Uterus (tissue), 4 donors: ENCODE results near the gene MAEA. TPM values are rescaled to one million over a fixed set of nuclear protein-coding genes. Genes with fewer than 3 reads are reported as not detected.

Experiments used
- DNase-seq, 2 donors: peaks; one replicate each; pipeline ENCODE4 v3.0.0-alpha.2; 2019 to 2020
- H3K27ac ChIP-seq, 2 donors: fragments of 200-600 bp; sonication (generic); 1 replicate in 1 of 2; 2 replicates in 1 of 2; pipeline ENCODE4 v1.5.1; 2016 to 2018
- H3K27me3 ChIP-seq, 2 donors: fragments of 200-600 bp; sonication (generic); one replicate each; pipeline ENCODE4 v1.5.1; 2018 to 2019; ENCODE audit warnings: control low read depth in 1 of 2
- H3K36me3 ChIP-seq, 2 donors: fragments of 200-600 bp; sonication (generic); one replicate each; pipeline ENCODE4 v1.5.1; 2019; ENCODE audit warnings: control low read depth in 1 of 2
- H3K4me1 ChIP-seq, 2 donors: fragments of 200-600 bp; sonication (generic); one replicate each; pipeline ENCODE4 v1.5.1; 2018 to 2019; ENCODE audit warnings: control low read depth in 1 of 2
- H3K4me3 ChIP-seq, 2 donors: fragments of 200-600 bp; sonication (generic); 1 replicate in 1 of 2; 2 replicates in 1 of 2; pipeline ENCODE4 v1.5.1; 2018 to 2019; ENCODE audit warnings: mild to moderate bottlenecking in 1 of 2
- H3K9me3 ChIP-seq, 2 donors: fragments of 200-600 bp; sonication (generic); one replicate each; pipeline ENCODE4 v1.5.1; 2019; ENCODE audit warnings: control low read depth in 1 of 2
- POLR2A ChIP-seq, 2 donors: fragments of 450-650 bp; IDR thresholded peaks; one replicate each; pipeline ENCODE4 v1.6.1; 2016; ENCODE audit warnings: antibody characterized with exemption in 2 of 2, mild to moderate bottlenecking in 1 of 2, moderate library complexity in 1 of 2
- intact Hi-C: fragments of 100-400 bp; cut with DNase I; formaldehyde crosslinking; loops from one replicate; pipeline ENCODE4 v1.15.1; 2023; ENCODE audit warnings: low total_unique reads
- total RNA-seq, 4 donors: library from RNA; depleted of rRNA in 3 of 4; stranded (reverse); fragments of >200 nt in 3 of 4; gene quantifications; one replicate each; pipeline versions ENCODE4 v1.1.0 to v1.2.4, GENCODE V29; 2014 to 2023
- TF ChIP-seq, protein P1 (sequence below), 4 experiments: fragments of 200-600 bp in 2 of 4; fragments of 450-650 bp in 2 of 4; sonication (generic) in 2 of 4; IDR thresholded peaks; one replicate each; pipeline ENCODE4 v1.5.1; 2016 to 2019; ENCODE audit warnings: antibody characterized with exemption in 4 of 4, mild to moderate bottlenecking in 2 of 4, moderate library complexity in 1 of 4
- donor health status: DM: yes; HTN: yes; CAD: no.

MAEA gene
- total RNA-seq = 10 to 100 TPM; 32.3 to 70.7 (median 67.8) TPM

DNA sequence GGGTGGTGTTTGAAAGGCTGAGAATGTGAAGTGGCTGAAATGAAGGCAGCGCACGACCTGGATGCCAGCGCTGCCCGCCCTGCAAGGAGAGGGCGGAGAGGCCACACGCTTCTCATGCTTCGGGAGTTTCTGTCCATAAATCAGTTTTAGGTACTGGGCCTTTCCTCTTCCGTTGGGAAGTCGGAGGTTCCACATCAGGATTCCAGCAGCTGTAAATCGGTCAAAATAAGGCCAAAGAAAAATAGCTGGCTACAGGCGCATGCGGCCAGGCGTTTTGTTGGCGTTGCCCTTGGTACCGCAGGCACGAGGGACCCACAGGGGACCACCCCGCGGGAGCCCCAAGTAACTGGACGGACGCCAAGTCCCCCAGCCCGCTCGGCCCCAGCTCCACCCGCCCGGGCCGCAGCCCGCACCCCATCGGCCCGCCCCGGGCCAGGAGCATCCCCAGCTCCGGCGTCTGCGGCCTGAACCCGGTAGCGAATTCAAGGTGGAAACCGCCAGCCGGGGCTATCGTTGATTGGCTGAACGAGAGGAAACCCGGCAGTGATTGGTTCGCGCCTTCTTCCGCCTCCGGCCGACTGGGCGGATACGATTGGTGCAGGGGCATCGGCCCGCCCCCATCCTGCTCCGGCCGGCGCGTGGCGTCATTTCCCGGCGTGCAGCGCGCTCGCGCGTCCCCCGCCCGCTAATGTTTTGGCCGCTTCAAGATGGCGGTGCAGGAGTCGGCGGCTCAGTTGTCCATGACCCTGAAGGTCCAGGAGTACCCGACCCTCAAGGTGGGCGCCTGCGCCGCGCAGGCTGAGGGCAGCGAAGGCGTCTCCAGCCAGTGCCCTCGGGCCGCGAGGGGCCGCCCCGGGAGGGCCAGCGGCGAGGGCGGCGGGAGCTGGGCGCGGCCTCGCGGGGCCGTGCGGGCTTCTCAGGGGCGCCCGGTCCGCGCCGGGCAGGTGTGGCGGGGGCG lies at the start of gene MAEA:
TSS of gene MAEA (plus strand) at position 685 of the 958 bp plus-strand sequence. CDS start at position 708, 23 bp downstream.
- Histone ChIP-seq H3K4me3 (peak within 1 kb of the TSS; percentile 83 to 98), H3K4me1 (no peaks in the 10 kb centered on the region), H3K36me3 (no peaks in the 10 kb centered on the region), H3K27me3 (no peaks in the 10 kb centered on the region), H3K9me3 (no peaks in the 10 kb centered on the region), H3K27ac (peak within 1 kb of the TSS; percentile 77 to 85)
- DNase-seq = peak; percentile 95 to 97
- TF ChIP-seq, protein P1, sequence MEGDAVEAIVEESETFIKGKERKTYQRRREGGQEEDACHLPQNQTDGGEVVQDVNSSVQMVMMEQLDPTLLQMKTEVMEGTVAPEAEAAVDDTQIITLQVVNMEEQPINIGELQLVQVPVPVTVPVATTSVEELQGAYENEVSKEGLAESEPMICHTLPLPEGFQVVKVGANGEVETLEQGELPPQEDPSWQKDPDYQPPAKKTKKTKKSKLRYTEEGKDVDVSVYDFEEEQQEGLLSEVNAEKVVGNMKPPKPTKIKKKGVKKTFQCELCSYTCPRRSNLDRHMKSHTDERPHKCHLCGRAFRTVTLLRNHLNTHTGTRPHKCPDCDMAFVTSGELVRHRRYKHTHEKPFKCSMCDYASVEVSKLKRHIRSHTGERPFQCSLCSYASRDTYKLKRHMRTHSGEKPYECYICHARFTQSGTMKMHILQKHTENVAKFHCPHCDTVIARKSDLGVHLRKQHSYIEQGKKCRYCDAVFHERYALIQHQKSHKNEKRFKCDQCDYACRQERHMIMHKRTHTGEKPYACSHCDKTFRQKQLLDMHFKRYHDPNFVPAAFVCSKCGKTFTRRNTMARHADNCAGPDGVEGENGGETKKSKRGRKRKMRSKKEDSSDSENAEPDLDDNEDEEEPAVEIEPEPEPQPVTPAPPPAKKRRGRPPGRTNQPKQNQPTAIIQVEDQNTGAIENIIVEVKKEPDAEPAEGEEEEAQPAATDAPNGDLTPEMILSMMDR (IDR thresholded peaks at IDR 0.05) = peak in 1 of 4 experiments; percentile 24
- peak; percentile 67 for TF ChIP-seq POLR2A (IDR thresholded peaks at IDR 0.05)
- intact Hi-C loops = no loop called here

- H3K9me3 ChIP-seq = no peaks in the 10 kb centered on the region
- TF ChIP-seq, protein P1 (IDR thresholded peaks at IDR 0.05) = no peak
- no peak for TF ChIP-seq POLR2A (IDR thresholded peaks at IDR 0.05)
- no peak overlapping the region for H3K4me3 ChIP-seq
- H3K27ac ChIP-seq = no peak overlapping the region
- DNase-seq = no peak
- intact Hi-C loops = no loop called here
- no peaks in the 10 kb centered on the region for H3K36me3 ChIP-seq
- H3K4me1 ChIP-seq = peaks cover 0 to 22% of the 10 kb centered on the region in 2 donors
- no peaks in the 10 kb centered on the region for H3K27me3 ChIP-seq
These were observed 49.8 kb upstream of the MAEA start for GRCh38 chr4:1239950-1240307.

- peak; percentile 12 to 16 for DNase-seq
- Histone ChIP-seq H3K27ac (no peak overlapping the region), H3K36me3 (no peaks in the 10 kb centered on the region), H3K4me1 (peaks cover 6 to 31% of the 10 kb centered on the region in 2 donors), H3K9me3 (no peaks in the 10 kb centered on the region), H3K27me3 (no peaks in the 10 kb centered on the region), H3K4me3 (no peak overlapping the region)
- TF ChIP-seq POLR2A (IDR thresholded peaks at IDR 0.05) = no peak
- TF ChIP-seq, protein P1 (IDR thresholded peaks at IDR 0.05) = no peak
- intact Hi-C loops = no loop called here
These were observed 48.8 kb upstream of the MAEA start for GRCh38 chr4:1240721-1241465.

GRCh38 chr4:1241466-1241935 lies 48.2 kb upstream of the MAEA start:
- peak in 1 of 2 donors; percentile 12 for DNase-seq
- Histone ChIP-seq H3K36me3 (no peaks in the 10 kb centered on the region), H3K4me3 (no peak overlapping the region), H3K4me1 (peaks cover 8 to 37% of the 10 kb centered on the region in 2 donors), H3K9me3 (no peaks in the 10 kb centered on the region), H3K27ac (no peak overlapping the region), H3K27me3 (no peaks in the 10 kb centered on the region)
- intact Hi-C loops = no loop called here
- TF ChIP-seq, protein P1 (IDR thresholded peaks at IDR 0.05) = no peak
- no peak for TF ChIP-seq POLR2A (IDR thresholded peaks at IDR 0.05)
